ENCODE measurements around the gene PTTG1IP2.

GRCh38 chr7:90492250-90492649 lies 22.8 kb downstream of the PTTG1IP2 start:
- no peak for TF ChIP-seq CTCF (IDR thresholded peaks at IDR 0.05)
- no peak for TF ChIP-seq EP300 (IDR thresholded peaks at IDR 0.05; ENCODE audit: low read depth)
- no peak for TF ChIP-seq POLR2AphosphoS5 (IDR thresholded peaks at IDR 0.05)
- TF ChIP-seq POLR2A (IDR thresholded peaks at IDR 0.05) = no peak
